Measurements from ENCODE around the gene IGF1R.

Gene IGF1R

DNA sequence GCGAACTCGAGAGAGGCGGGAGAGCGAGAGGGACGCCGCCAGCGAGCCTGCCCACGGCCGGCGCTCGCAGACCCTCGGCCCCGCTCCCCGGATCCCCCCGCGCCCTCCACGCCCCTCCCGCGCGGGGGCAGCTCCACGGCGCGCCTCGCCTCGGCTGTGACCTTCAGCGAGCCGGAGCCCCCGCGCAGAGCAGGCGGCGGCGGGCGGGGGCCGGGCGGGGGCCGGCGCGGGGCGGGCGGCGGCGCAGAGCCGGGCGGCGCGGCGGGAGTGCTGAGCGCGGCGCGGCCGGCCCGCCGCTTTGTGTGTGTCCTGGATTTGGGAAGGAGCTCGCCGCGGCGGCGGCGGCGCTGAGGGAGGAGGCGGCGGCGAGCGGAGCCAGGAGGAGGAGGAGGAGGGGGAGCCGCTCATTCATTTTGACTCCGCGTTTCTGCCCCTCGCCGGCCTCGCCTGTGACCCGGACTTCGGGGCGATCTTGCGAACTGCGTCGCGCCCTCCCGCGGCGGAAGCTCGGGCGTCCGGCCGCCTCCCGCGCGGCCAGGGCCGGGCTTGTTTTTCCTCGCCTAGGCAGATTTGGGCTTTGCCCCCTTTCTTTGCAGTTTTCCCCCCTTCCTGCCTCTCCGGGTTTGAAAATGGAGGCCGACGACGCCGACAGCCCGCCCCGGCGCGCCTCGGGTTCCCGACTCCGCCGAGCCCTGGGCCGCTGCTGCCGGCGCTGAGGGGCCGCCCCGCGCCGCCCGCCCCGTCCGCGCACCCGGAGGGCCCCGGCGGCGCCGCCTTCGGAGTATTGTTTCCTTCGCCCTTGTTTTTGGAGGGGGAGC is 524 bp downstream of the IGF1R start:
- no peak for DNase-seq (ENCODE audit: low read depth)

DNA sequence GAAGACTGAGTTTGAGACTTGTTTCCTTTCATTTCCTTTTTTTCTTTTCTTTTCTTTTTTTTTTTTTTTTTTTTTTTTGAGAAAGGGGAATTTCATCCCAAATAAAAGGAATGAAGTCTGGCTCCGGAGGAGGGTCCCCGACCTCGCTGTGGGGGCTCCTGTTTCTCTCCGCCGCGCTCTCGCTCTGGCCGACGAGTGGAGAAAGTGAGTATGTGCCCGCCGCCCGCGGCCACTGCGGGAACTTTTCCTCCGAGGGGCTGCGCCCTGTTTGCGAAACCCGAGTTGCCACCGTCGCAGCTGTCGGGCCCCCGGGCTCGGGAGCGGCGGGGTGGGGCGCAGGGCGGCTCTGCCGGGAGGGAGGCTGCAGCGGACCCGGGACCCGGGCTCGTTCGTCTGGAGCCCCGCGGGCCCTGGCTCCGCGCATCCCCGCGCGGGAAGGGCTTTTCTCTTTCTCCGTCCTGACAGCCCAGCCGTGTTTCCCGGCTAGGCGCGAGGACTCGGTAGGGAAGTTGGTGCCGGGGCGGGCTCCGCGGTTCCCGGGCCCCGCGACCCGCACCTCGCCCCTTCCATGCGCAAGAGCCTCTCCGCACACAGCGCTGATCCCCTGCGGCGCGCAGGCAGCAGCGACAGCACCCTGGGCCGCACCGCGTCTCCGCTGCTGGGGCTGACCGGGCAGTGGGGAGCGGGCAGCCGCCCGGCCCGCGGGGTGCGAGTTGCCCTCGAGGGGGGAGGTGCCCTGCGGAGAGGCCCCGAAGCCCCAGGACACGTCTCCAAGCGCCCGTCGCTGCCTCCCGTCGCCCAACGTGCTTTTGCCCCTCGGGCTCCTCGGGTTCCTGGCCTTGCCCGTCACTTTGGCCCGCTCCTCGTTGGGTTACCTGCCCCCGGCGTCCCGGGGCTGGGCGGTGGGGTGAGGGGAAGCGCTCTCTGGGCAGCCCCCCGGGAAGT is 1.4 kb downstream of the IGF1R start:
- DNase-seq (ENCODE audit: low read depth) = no peak

DNA sequence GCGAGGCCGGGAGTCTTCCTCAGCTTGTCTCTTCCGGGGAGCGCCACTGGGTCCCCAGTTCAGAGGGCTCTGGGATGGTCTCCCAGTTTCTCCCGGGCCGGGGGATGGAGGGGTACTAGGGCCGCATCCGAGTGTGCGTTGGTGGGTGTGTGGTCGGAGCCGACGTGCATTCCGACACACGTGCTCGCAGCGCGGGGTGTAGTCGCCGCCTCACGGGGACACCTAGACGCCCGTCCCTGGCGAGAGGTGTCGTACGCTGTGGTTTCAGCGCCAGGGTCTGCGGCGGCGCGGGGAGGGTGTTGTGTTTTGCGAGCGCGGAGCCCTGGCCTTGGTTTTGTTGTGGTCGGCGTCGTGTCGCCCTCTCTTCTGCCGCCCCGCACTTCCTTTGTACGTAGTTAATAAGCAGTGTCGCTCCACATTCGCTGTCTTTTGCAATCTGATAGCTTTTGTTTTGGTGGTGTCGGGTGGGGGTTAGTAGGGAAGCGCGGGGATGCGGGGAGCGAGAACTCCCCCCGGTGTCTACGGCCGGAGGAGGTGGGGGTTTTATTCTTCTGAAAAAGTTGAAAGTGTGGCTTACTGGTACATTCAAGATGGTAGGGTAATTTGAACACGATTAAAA is 2.2 kb downstream of the IGF1R start:
- DNase-seq (ENCODE audit: low read depth) = no peak

DNA sequence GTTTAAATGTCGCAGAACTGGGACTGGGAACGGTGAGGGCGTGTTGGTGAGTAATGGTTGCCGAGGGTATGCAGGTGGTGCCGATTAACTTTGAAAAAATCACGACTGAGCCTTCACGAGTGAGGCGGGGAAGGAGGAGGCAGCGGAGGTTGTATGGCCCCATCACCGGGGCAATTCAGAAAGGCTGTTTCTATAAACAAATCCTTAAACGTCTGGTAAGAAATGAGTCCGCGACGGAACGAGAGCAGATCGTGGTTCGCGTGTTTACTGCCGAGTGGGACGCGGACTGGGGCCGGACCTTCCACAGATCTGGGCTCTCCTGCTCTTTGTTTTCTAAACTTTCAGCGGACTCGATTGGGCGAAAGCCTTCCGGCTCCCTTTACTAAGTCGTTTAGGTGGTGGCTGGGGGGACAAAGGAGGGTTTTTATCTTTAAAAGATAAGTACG is 2.7 kb downstream of the IGF1R start:
- no peak for DNase-seq (ENCODE audit: low read depth)

DNA sequence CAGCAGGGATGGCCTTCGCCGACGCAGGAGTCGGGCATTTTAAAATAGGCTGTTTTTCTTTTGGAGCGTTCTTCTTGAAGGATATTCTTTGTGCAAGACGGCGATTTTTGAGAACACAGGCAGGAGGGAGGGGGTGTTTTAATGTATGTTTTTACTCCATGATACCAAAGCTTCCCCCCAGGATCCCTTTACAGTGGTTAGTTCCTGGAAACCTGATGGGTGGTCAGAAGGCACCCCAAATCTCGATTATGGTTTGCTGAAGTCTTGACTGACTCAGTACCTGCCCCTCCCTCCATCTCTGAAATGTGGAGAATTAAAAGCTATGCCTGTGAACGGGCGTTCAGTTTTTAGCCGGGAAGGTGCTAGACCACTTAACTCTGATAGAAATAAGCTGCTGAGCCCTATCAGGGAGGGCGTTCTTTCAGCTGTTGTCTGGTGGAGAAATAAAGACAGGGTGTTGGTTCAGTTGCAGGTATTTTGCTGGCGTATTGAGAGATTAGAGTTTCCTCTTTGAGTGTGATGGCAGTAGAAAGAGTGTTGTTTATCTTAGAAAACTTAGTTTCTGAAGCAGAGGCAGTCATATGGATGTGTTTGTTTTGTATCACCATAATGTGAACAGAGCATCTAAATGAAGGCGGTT is 3.4 kb downstream of the IGF1R start:
- no peak for DNase-seq (ENCODE audit: low read depth)

DNA sequence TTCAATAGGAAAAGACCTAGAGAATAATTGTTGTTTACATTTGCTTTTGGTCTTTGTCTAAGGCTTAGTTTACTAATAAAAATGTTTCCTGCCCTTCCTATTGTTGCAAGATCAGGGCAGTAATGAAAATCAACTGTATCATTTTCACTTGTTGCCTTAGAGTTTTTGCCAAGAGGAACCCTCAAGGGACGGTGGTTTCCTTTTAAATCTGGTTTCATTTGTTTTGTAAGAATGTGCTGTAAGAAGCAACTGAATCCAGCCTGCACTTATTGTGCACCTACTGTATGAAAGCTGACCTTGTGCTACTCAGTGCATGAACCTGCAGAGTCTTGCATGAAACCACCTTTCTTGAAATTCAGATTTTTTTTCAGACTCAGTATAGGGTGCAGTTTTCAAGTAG is 5.3 kb downstream of the IGF1R start:
- no peak for DNase-seq (ENCODE audit: low read depth)

DNA sequence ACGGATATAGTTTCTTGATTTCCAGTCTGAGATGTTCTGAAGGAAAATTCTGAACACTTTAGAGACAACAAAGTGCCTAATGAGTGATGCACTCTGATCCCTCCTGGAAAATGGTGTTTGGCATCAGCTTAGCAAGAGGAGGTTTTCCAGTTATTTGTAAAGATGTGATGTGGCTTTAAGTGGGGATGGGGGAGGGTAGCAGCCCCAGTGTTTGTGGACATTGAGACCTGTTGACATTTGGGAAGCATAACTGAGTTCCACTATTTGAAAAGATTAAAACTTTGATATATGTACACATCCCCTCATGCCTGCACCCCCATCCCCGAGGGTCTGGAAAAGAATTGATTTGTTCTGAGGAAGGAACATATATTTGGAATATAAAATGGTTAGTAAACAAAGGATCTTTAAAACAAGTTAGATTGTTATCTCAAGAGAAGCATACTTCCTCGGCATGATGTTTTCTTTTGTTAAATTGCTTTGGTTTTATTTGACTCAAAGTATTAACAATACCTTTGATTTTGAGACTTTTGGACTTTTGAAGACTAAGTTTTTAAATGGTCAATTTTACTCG is 6.5 kb downstream of the IGF1R start:
- no peak for DNase-seq (ENCODE audit: low read depth)

DNA sequence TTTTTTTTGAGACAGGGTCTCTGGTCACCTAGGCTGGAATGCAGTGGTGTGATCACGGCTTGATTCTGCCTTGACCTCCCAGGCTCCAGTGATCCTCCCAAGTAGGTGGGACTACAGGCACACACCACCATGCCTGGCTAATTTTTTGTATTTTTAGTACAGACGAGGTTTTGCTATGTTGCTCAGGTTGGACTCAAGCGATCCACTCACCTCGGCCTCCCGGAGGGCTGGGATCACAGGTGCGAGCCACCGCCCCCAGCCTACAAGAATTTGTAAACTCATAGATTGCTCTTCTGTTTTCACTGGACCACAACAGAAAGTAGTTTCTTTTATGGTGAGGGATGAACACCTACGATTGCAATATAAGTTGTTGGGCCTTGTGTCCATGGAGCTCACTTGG is 7.4 kb downstream of the IGF1R start:
- no peak for DNase-seq (ENCODE audit: low read depth)

DNA sequence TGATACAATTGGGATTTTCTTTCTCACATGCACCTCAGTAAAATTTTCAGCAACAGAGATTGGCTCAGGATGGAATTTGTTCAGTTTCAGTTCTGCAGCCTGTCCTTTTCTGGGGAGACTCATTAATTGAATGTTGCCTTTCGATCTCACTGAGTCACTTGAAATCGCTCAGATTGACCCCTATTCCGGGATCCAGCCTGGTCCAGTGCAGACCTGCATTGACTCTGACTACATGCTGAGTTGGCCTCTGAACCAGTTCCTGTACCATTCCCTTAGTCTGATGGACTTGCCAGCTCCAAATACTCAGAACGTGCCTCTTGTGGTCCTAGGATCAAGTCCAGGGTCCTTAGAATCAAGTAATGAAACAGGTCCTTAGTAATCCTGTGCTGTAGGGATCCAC is 9.4 kb downstream of the IGF1R start:
- DNase-seq (ENCODE audit: low read depth) = no peak

DNA sequence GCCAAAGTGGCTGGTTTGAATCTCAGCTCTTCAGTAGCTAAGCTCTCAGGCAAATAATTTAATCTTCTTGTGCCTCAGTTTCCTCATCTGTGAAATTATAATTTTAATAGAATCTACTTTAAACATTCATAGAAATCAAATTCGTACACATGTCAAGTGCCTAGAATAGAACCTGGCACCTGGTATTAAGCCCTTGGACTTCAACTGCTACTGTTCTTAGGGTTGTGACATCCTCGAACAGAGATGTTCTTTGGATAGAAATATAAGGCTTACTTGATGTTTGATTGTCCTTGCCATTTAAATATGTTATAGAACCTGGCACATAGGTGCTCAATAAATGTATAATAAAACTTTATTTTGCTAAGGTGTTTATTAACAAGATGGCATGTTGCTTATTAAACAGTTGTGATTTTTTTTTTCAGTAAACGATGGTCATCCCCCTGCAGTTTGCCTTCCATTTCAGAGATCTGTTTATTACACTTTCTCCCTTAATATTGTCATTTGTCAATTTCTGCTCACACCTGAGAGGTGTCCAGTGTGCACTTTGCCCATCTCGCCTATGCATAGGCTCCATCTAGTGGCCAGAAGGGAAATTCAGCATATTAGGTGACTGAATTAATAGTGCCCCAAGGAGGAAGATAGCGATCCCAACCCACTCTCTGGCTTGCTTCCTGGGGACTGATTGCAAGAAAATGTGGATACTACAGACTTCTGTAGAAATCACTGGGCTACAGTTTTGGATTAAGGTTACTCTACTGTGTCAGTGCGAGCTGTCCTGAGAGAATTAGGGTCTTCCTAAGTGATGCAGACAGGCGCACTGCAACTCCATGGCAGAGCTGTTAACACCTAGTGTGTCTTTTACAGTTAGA is 10.7 kb downstream of the IGF1R start:
- DNase-seq (ENCODE audit: low read depth) = no peak

DNA sequence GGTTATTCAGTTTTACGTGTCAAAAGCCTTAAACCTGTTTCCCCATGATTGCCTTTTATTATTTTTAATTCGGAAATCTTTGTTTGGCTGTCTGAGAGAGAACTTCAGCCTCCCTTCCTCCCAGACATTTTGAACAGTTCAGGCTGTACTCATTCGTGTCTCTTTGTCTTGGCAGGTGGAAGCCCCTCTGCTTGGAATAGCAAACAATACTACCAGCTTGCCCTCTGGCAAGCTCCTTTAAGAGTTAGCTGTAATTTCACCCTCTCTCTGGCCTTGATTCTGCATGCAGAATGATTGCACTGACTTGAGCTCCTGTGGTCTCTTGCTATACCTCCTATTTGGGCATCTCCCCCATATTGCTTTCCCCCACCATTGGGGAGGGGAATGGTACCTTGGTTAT is 11.7 kb downstream of the IGF1R start:
- DNase-seq (ENCODE audit: low read depth) = no peak

DNA sequence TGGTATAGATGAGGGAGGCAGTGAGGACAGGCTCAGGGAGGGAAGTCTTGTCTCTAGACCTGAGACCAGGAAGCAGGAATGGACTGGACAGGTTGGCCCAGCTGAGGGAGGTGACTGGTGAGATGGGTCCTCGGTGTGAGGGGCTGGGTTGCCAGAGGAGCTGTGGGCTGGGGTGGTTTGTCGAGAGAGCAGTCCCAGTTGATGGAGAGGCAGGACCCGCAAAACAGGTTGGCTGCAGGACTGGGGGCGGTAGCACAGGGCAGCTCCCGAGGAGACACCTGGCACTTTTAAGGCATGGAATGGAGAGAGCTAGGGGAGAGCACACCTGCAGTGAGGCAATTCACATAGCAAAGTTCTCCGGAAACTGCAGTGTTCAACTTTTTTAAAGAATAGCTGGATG is 14.7 kb downstream of the IGF1R start:
- DNase-seq (ENCODE audit: low read depth) = no peak

DNA sequence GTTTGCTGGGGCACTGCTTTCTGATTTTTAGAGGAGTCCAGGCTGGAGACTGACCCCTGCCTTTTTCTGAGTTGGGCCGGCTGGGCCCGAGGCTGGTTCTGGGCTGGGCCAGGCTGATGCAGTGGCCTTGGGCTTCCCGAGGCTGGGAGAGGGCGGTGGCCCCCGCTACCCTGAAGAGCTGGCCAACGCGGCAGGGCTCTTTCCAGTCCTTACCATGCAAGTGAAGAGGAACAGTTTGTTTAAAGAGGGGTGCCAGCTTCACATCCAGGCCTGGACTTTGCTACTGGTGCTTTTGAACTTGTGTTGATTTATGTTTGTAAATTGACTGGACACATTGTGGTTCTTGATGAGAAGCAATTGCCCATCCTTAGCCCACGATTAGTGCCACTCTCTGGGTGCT is 15.3 kb downstream of the IGF1R start:
- DNase-seq (ENCODE audit: low read depth) = no peak

DNA sequence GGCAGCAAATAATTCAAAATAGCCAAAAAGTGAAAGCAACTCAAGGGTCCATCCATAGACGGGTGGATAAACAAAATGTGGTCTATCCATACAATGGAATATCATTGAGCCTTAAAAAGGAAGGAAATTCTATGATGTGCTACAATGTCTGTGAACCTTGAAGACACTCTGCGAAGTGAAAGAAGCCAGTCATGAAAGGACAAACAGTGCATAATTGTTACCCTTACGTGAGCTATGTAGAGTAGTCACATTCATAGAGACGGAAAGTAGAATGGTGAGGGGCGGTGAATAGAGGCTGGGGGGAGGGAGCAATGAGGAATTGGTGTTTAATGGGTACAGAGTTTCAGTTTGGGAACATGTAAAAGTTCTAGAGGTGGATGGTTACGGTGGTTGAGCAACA is 18.1 kb downstream of the IGF1R start:
- DNase-seq (ENCODE audit: low read depth) = no peak

DNA sequence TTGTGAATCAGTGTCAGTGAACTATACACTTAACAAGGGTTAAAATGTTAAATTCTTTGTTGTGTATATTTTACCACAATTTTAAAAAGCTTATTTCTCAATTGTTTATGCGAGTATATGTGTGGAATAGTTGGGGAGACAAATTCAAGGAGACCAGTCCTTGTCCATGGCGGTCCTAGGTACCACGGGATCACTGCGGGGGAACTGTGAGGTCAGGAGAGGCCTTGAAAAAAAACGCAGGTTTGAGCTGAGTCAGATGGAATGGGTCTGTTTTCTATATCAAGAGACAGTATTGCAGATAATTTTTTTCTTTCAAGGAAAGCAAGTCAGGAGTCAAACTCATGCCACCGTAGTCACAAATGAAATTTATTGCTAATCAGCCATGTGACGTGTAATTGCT is 18.5 kb downstream of the IGF1R start:
- no peak for DNase-seq (ENCODE audit: low read depth)

DNA sequence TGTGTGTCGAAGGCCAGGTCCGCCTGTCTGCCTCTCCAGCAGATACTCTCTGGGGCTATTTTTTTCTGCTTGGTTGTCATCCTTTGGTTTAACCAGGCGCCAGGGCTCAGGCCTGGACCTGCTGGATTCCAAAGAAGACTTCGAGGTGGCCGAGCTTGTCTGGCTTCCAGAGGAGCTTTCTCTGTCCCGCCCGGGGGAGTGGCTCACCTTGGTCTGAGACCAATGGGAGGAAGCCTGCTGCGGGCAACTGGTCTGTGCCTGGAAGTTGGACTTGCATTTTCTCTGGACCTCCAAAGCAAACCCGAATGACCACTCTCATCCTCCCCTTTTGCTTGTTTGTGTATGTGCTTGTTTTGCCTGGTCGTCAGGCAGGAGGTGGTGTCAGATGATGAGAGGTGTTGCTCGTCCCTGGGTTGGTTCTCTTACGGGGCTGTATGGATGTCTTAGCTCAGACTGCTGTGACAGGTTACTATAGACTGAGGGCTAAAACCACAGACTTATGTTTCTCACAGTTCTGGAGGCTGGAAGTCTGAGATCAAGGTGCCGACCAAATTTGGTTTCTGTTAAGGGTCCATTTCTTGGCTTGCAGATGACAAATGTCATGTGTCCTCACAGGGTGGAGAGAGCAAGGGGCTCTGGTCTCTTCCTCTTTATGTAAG is 19.3 kb downstream of the IGF1R start:
- no peak for DNase-seq (ENCODE audit: low read depth)

DNA sequence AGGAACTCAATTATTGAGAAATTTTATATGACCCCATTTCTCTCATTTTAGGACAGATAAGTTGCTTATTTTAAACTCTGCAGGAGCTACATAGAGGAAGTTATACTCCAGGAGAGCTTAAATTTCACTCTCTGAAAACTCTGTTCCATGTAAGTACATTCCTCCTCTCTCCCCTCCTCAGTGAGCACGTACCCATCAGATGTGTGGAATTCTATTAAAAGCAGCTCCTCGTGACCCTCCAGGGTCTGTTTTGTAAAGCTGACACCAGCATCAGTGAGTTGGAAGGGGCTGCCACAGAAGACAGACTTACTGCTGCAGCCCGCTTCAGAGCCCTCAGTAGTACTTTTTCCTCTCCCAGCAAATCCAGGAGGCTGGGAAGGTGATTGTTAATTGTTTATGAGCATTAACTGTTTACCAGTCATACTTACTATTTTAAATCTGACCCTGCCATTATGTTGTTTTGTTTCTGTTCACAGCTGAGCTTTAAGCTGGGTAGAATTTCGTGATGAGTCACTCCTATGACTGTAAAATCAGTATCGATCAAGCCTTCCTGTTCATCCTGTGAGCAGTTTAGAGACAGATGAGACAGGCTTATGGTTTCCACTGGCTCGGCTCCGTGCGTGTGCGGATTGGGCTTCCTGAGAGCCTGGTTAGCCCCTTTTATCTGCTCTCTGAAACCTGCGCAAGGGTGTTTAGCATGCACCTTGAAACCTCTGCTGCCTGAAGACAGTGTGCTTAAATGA is 20.4 kb downstream of the IGF1R start:
- DNase-seq (ENCODE audit: low read depth) = no peak

DNA sequence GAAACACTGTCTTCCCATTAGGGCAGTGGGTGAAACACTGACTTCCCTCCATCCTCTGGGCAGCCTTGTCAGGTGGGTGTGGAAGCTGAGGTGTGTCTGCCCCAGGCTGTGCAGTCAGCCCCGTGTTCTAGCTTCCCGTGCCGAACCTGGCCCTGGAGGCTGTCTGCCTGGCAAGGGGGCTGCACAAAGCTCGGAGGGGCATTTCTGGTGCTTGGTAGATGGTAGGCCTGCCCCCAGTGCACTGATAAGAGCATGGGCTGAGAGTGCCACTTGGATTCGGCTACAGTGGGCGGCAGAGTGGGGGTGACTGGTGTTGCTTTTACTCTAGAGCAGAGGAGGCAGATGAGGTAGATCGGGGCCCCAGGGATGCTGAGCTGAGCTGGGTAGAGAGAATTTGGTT is 21.3 kb downstream of the IGF1R start:
- DNase-seq (ENCODE audit: low read depth) = no peak

All from stimulated activated CD8-positive, alpha-beta memory T cell treated with anti-CD3 and anti-CD28 coated beads, Interleukin-15, amount 100 ng/mL, for 1 hour (primary cell).